GM21717 (cell line): Measurements from ENCODE around the gene CSE1L.
"Not testable (repeated sequence)": the region's sequence is repeated elsewhere in the genome, so short reads cannot be mapped to it uniquely, and the experiment has no call there.

Experiments
- ATAC-seq: cut with Tn5 transposase; IDR thresholded peaks from one replicate; pipeline ENCODE4 v1.9.1; 2021; ENCODE audit warnings: mild to moderate bottlenecking, moderate library complexity; ENCODE audit not compliant: unreplicated experiment

CSE1L gene

GRCh38 chr20:49054056-49054643, 8.0 kb downstream of the CSE1L start:
- ATAC-seq, result no peak

GRCh38 chr20:49063279-49063678, 17.2 kb downstream of the CSE1L start:
- ATAC-seq, result no peak

- ATAC-seq, result no peak
These were observed 28.4 kb downstream of the CSE1L start for GRCh38 chr20:49074521-49074920.

GRCh38 chr20:49078310-49078709, 32.2 kb downstream of the CSE1L start:
- ATAC-seq, result no peak

- ATAC-seq, result not testable (repeated sequence)
These were observed 36.2 kb downstream of the CSE1L start for GRCh38 chr20:49082295-49082694.

GRCh38 chr20:49091104-49091503, 45.0 kb downstream of the CSE1L start:
- ATAC-seq, result no peak

- no peak for ATAC-seq
These were observed 45.6 kb downstream of the CSE1L start for GRCh38 chr20:49091762-49092161.

GRCh38 chr20:49096203-49096730, 50.2 kb downstream of the CSE1L start:
- no peak for ATAC-seq

GRCh38 chr20:49097159-49097558, 51.0 kb downstream of the CSE1L start:
- no peak for ATAC-seq

GRCh38 chr20:49098136-49098535, 52.0 kb downstream of the CSE1L start:
- no peak for ATAC-seq

GRCh38 chr20:49099011-49099410, 52.9 kb downstream of the CSE1L start:
- ATAC-seq, result no peak

- ATAC-seq, result not testable (repeated sequence)
These were observed 54.2 kb downstream of the CSE1L start for GRCh38 chr20:49100292-49100691.

GRCh38 chr20:49100972-49101371, 54.9 kb downstream of the CSE1L start:
- no peak for ATAC-seq

GRCh38 chr20:49103019-49103418, 56.9 kb downstream of the CSE1L start:
- ATAC-seq, result no peak

GRCh38 chr20:49103647-49104364, 57.7 kb downstream of the CSE1L start:
- no peak for ATAC-seq

- ATAC-seq, result no peak
These were observed 58.2 kb downstream of the CSE1L start for GRCh38 chr20:49104365-49104648.

- ATAC-seq, result not testable (repeated sequence)
These were observed 59.0 kb downstream of the CSE1L start for GRCh38 chr20:49104979-49105547.

GRCh38 chr20:49106328-49106727, 60.2 kb downstream of the CSE1L start:
- ATAC-seq, result no peak

- ATAC-seq, result no peak
These were observed 64.9 kb downstream of the CSE1L start for GRCh38 chr20:49110767-49111694.

GRCh38 chr20:49112596-49113274, 66.6 kb downstream of the CSE1L start:
- no peak for ATAC-seq

- ATAC-seq, result no peak
These were observed 69.5 kb downstream of the CSE1L start for GRCh38 chr20:49115564-49115963.
